ENCODE results near the gene SFRP2. TPM values are rescaled to one million over a fixed set of nuclear protein-coding genes. Genes with fewer than 3 reads are reported as not detected.

SFRP2 gene
- total RNA-seq, 4 donors from 2014 or later, result 12.3 to 36.5 (median 21.2) TPM

DNA sequence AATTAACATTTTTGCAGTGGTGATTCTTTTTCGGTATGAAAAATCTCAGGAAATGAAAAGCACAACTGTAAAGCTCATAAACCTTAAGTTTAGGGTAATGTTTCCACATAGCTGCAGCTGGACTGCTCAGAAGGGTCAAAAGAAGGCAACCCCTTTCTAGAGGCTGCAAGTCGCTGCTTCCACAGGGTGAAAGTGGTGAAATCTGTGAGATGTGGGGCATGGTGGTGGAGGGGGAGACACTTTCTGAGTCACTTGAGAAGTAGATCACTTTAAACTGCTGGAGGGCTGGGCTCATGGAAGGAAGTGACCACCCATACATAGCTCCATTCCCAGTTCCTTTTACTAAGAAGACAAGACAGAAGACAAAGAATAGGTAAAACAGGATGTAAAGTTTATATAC, 8.7 kb downstream of the SFRP2 start:
- no peak for ATAC-seq
- H3K9me3 ChIP-seq, result peaks cover 0 to 7% (median 0%) of the 10 kb centered on the region in 3 donors
- no peaks in the 10 kb centered on the region for H3K36me3 ChIP-seq
- H3K27ac ChIP-seq, result no peak overlapping the region
- no peak for TF ChIP-seq POLR2AphosphoS5 (IDR thresholded peaks at IDR 0.05)
- TF ChIP-seq POLR2A (IDR thresholded peaks at IDR 0.05), result no peak
- TF ChIP-seq, protein P1, sequence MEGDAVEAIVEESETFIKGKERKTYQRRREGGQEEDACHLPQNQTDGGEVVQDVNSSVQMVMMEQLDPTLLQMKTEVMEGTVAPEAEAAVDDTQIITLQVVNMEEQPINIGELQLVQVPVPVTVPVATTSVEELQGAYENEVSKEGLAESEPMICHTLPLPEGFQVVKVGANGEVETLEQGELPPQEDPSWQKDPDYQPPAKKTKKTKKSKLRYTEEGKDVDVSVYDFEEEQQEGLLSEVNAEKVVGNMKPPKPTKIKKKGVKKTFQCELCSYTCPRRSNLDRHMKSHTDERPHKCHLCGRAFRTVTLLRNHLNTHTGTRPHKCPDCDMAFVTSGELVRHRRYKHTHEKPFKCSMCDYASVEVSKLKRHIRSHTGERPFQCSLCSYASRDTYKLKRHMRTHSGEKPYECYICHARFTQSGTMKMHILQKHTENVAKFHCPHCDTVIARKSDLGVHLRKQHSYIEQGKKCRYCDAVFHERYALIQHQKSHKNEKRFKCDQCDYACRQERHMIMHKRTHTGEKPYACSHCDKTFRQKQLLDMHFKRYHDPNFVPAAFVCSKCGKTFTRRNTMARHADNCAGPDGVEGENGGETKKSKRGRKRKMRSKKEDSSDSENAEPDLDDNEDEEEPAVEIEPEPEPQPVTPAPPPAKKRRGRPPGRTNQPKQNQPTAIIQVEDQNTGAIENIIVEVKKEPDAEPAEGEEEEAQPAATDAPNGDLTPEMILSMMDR (IDR thresholded peaks at IDR 0.05), result no peak
- no peak for TF ChIP-seq EP300 (IDR thresholded peaks at IDR 0.05)
- no peaks in the 10 kb centered on the region for H3K27me3 ChIP-seq
- H3K4me1 ChIP-seq, result no peaks in the 10 kb centered on the region
- 61 to 68% methylated on average over 2 of the region's 2 CpGs for WGBS, 2 donors (ENCODE audit: low coverage in 1 of 2)
- H3K4me3 ChIP-seq, result no peak overlapping the region

DNA sequence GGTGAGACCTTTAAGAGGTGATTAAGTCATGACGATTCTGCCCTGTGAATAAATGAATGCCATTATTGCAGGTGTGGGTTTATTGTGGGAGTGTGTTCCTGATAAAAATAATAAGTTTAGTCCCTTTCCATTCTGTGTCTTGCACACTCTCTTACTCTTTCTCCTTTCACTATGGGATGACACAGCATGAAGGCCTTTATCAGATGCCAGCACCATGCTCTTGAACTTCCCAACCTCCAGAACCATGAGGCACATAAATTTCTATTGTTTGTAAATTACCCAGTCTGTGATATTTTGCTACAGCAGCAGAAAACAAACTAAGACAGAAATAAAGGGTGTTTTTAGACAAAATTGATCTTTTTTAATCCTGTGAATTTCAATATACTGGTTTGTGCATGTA, 10.5 kb downstream of the SFRP2 start:
- 88 to 100% methylated on average over 1 of the region's 1 CpG for WGBS, 2 donors (ENCODE audit: low coverage in 1 of 2)
- TF ChIP-seq POLR2A (IDR thresholded peaks at IDR 0.05), result no peak
- no peak for TF ChIP-seq EP300 (IDR thresholded peaks at IDR 0.05)
- TF ChIP-seq POLR2AphosphoS5 (IDR thresholded peaks at IDR 0.05), result no peak
- TF ChIP-seq, protein P1 (IDR thresholded peaks at IDR 0.05), result no peak
- Histone ChIP-seq H3K9me3 (peaks cover 0 to 7% (median 0%) of the 10 kb centered on the region in 3 donors), H3K4me3 (no peak overlapping the region), H3K4me1 (no peaks in the 10 kb centered on the region), H3K27ac (no peak overlapping the region), H3K36me3 (no peaks in the 10 kb centered on the region), H3K27me3 (no peaks in the 10 kb centered on the region)
- ATAC-seq, result no peak

DNA sequence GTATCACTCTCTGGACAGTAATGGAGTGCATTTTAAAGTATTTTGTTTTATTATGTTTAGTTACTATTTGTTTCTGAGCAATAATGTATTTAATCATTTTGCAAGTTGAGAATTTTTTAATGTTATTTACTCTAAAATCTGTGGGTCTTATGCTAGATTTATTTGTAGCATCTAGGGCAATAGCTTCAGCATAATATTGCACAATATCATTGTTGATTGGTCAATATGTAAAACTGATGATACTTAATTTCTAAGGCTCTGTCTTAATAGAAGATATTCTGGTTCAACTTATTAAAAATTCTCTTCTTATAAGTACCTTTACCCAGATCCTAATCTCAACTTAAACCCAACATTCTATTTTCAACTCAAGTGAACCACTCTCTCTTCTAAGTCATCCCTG, 11.5 kb downstream of the SFRP2 start:
- Histone ChIP-seq H3K27ac (no peak overlapping the region), H3K36me3 (no peaks in the 10 kb centered on the region), H3K4me3 (no peak overlapping the region), H3K27me3 (no peaks in the 10 kb centered on the region), H3K9me3 (peaks cover 0 to 7% (median 0%) of the 10 kb centered on the region in 3 donors), H3K4me1 (no peaks in the 10 kb centered on the region)
- no peak for ATAC-seq
- no peak for TF ChIP-seq EP300 (IDR thresholded peaks at IDR 0.05)
- no peak for TF ChIP-seq POLR2AphosphoS5 (IDR thresholded peaks at IDR 0.05)
- TF ChIP-seq POLR2A (IDR thresholded peaks at IDR 0.05), result no peak
- TF ChIP-seq, protein P1 (IDR thresholded peaks at IDR 0.05), result no peak

DNA sequence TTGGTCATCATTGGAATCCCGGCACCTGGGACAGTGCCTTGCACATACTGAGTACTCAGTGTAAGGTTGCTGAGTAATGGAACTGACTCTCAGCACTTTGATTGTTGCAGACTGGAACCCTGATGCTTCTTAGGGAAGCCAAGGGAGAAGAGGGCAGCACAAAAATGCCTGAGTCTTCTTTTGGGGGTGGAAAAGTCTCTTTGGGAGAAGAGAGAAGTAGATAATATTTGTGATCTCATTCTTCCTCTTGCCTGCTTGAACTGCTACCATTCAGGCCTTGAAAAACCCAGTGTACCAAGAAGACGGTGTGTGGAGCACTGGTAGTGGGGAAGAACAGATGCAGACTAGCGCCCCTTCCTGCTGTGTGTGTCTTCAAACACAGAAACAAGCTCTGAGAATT, 12.3 kb downstream of the SFRP2 start:
- H3K4me1 ChIP-seq, result no peaks in the 10 kb centered on the region
- peaks cover 0 to 7% (median 0%) of the 10 kb centered on the region in 3 donors for H3K9me3 ChIP-seq
- no peak overlapping the region for H3K4me3 ChIP-seq
- H3K27me3 ChIP-seq, result no peaks in the 10 kb centered on the region
- ATAC-seq, result no peak
- H3K27ac ChIP-seq, result no peak overlapping the region
- H3K36me3 ChIP-seq, result no peaks in the 10 kb centered on the region
- TF ChIP-seq POLR2AphosphoS5 (IDR thresholded peaks at IDR 0.05) (no peak), POLR2A (IDR thresholded peaks at IDR 0.05) (no peak), EP300 (IDR thresholded peaks at IDR 0.05) (no peak)
- TF ChIP-seq, protein P1 (IDR thresholded peaks at IDR 0.05), result no peak
- 89% methylated on average over 2 of the region's 3 CpGs; no CpG with 5 or more reads in 1 of the 2 donors for WGBS, 2 donors (ENCODE audit: low coverage in 1 of 2)

DNA sequence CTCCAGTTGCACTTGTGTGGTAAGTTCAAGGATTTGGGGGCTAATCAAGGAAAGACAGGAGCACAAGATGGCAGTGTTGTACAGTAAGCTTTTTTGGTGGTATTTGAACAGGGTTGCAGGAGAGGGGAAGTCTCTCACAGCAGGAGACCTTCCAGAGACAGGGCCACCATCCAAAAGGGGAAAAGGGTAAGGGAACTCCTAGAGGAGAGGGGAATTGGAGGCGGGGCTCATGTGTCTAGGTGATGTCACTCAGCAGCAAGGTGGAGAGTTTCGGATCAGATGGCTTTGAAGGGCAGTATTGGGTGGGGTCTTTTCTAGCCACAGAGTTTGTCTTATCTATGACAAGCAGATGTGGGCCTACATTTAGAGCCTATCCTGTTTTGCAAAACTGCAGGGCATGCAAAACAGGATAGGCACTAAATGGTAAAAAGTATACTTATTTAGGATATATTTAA, 15.6 kb downstream of the SFRP2 start:
- Histone ChIP-seq H3K27ac (no peak overlapping the region), H3K9me3 (peaks cover 0 to 3% (median 0%) of the 10 kb centered on the region in 3 donors), H3K4me1 (no peaks in the 10 kb centered on the region), H3K27me3 (peaks cover 3% of the 10 kb centered on the region), H3K36me3 (no peaks in the 10 kb centered on the region), H3K4me3 (no peak overlapping the region)
- WGBS, 2 donors (ENCODE audit: low coverage in 1 of 2), result 83 to 92% methylated on average over 2 of the region's 2 CpGs
- TF ChIP-seq, protein P1 (IDR thresholded peaks at IDR 0.05), result no peak
- TF ChIP-seq EP300 (IDR thresholded peaks at IDR 0.05) (no peak), POLR2A (IDR thresholded peaks at IDR 0.05) (no peak), POLR2AphosphoS5 (IDR thresholded peaks at IDR 0.05) (no peak)
- ATAC-seq, result no peak
